H1 (cell line): ENCODE results near the gene NTN5. TPM values are rescaled to one million over a fixed set of nuclear protein-coding genes. Genes with fewer than 3 reads are reported as not detected.

Source experiments
- CTCF ChIA-PET: fragments of 300-600 bp; sonication (Branson Sonifier 250); formaldehyde crosslinking; loops from one replicate; lab custom pipeline; 2021; ENCODE audit not compliant: partially characterized antibody; lab: Charles Lee
- POLR2A ChIA-PET: fragments of 300-600 bp; sonication (Branson Sonifier 250); formaldehyde crosslinking; loops from one replicate; lab custom pipeline; 2021; ENCODE audit warnings: inconsistent platforms; ENCODE audit not compliant: partially characterized antibody; lab: Charles Lee
- DNase-seq, 2 experiments: peaks; one replicate each; pipeline versions ENCODE4 v3.0.0 to v3.0.0-alpha.2; 2010 to 2022; ENCODE audit warnings: low spot score in 2 of 2, low read depth in 1 of 2, mixed read lengths in 1 of 2
- FAIRE-seq: peaks from 2 replicates; lab custom pipeline; 2011; peaks lifted over from hg19 to GRCh38; lab: Jason Lieb, UNC
- H2AFZ ChIP-seq: 2 replicates; pipeline ENCODE4 v1.8.1; 2012; ENCODE audit warnings: low read length, inconsistent platforms
- H2AK5ac ChIP-seq: 2 replicates; pipeline ENCODE4 v1.6.1; 2013; ENCODE audit warnings: low read depth, low read length
- H2BK120ac ChIP-seq: replicated peaks from 2 replicates; pipeline ENCODE3; 2013; ENCODE audit warnings: low read depth, low read length, inconsistent platforms
- H2BK12ac ChIP-seq: 2 replicates; pipeline ENCODE4 v1.6.1; 2013; ENCODE audit warnings: low read depth, low read length
- H2BK15ac ChIP-seq: 2 replicates; pipeline ENCODE4 v1.6.1; 2013; ENCODE audit warnings: low read length
- H2BK20ac ChIP-seq: 2 replicates; pipeline ENCODE4 v1.6.1; 2013; ENCODE audit warnings: low read length
- H2BK5ac ChIP-seq: 2 replicates; pipeline ENCODE4 v1.6.1; 2013; ENCODE audit warnings: low read depth, low read length
- H3K14ac ChIP-seq: 2 replicates; pipeline ENCODE4 v1.6.1; 2013; ENCODE audit warnings: inconsistent platforms; ENCODE audit not compliant: insufficient read length
- H3K18ac ChIP-seq: 2 replicates; pipeline ENCODE4 v1.6.1; 2013; ENCODE audit warnings: low read length; ENCODE audit errors: extremely low read depth
- H3K23ac ChIP-seq: 2 replicates; pipeline ENCODE4 v1.6.1; 2013; ENCODE audit warnings: inconsistent platforms; ENCODE audit not compliant: insufficient read length
- H3K23me2 ChIP-seq: 2 replicates; pipeline ENCODE4 v1.6.1; 2013; ENCODE audit warnings: low read depth, low read length
- H3K27ac ChIP-seq: 2 replicates; pipeline ENCODE4 v1.6.1; 2011; ENCODE audit warnings: low read depth, low read length, inconsistent platforms
- H3K27me3 ChIP-seq, 4 experiments: replicated peaks in 1 of 4; 1 replicate in 1 of 4; 2 replicates in 3 of 4; pipeline versions ENCODE4 v1.6.1 to v1.8.1; 2011 to 2013; ENCODE audit warnings: low read length in 3 of 4, mild to moderate bottlenecking in 3 of 4, inconsistent platforms in 2 of 4, mixed read lengths in 2 of 4, moderate library complexity in 1 of 4; ENCODE audit not compliant: control insufficient read depth in 3 of 4, insufficient read depth in 3 of 4; ENCODE audit errors: extremely low read depth in 1 of 4
- H3K36me3 ChIP-seq, 4 experiments: 2 replicates each; pipeline versions ENCODE4 v1.6.1 to v1.8.1; 2011 to 2013; ENCODE audit warnings: mild to moderate bottlenecking in 4 of 4, low read length in 3 of 4, moderate library complexity in 2 of 4, control low read depth in 1 of 4, inconsistent platforms in 1 of 4; ENCODE audit not compliant: insufficient read depth in 4 of 4, control insufficient read depth in 2 of 4
- H3K4ac ChIP-seq: replicated peaks from 2 replicates; pipeline ENCODE3; 2013; ENCODE audit warnings: low read length, low read depth, mixed read lengths, inconsistent platforms; ENCODE audit not compliant: insufficient read length
- H3K4me1 ChIP-seq, 4 experiments: replicated peaks in 1 of 4; 1 replicate in 1 of 4; 2 replicates in 3 of 4; pipeline versions ENCODE4 v1.6.1 to v1.8.1; 2011 to 2013; ENCODE audit warnings: low read length in 3 of 4, inconsistent platforms in 2 of 4, mixed read lengths in 1 of 4; ENCODE audit not compliant: insufficient read depth in 4 of 4, control insufficient read depth in 3 of 4
- H3K4me2 ChIP-seq, 2 experiments: 2 replicates each; pipeline versions ENCODE4 v1.6.1 to v1.8.1; 2011 to 2013; ENCODE audit warnings: low read depth in 2 of 2, low read length in 2 of 2, control low read depth in 1 of 2, inconsistent platforms in 1 of 2, mild to moderate bottlenecking in 1 of 2; ENCODE audit not compliant: insufficient read depth in 1 of 2
- H3K4me3 ChIP-seq, 4 experiments: fragments of 200-600, 300-600 bp in 1 of 4; sonication (generic), shearing (Covaris generic), sonication (Bioruptor Twin) in 1 of 4; 2 replicates each; pipeline versions ENCODE4 v1.5.1 to v1.8.1; 2011 to 2016; ENCODE audit warnings: low read length in 4 of 4, low read depth in 3 of 4, control low read depth in 2 of 4, inconsistent platforms in 2 of 4, mild to moderate bottlenecking in 2 of 4, mixed read lengths in 1 of 4, moderate library complexity in 1 of 4; ENCODE audit not compliant: insufficient read depth in 2 of 4; ENCODE audit errors: extremely low read depth in 1 of 4
- H3K56ac ChIP-seq: replicated peaks from 2 replicates; pipeline ENCODE3; 2013; ENCODE audit warnings: low read depth, mild to moderate bottlenecking, mixed read lengths, low read length, inconsistent platforms; ENCODE audit not compliant: insufficient read length
- H3K79me1 ChIP-seq: 2 replicates; pipeline ENCODE4 v1.6.1; 2013; ENCODE audit warnings: low read depth, low read length, control low read depth
- H3K79me2 ChIP-seq, 2 experiments: 2 replicates each; pipeline versions ENCODE4 v1.6.1 to v1.8.1; 2012 to 2013; ENCODE audit warnings: low read length in 2 of 2, mild to moderate bottlenecking in 2 of 2, inconsistent platforms in 1 of 2; ENCODE audit not compliant: insufficient read depth in 2 of 2, control insufficient read depth in 1 of 2
- H3K9ac ChIP-seq, 4 experiments: replicated peaks in 1 of 4; 1 replicate in 1 of 4; 2 replicates in 3 of 4; pipeline versions ENCODE4 v1.6.1 to v1.8.1; 2011 to 2013; ENCODE audit warnings: low read depth in 3 of 4, low read length in 3 of 4, control low read depth in 2 of 4, mild to moderate bottlenecking in 2 of 4, moderate library complexity in 2 of 4, inconsistent platforms in 1 of 4; ENCODE audit errors: extremely low read depth in 1 of 4
- H3K9me3 ChIP-seq, 2 experiments: 2 replicates each; pipeline versions ENCODE4 v1.6.1 to v1.8.1; 2012 to 2013; ENCODE audit warnings: mild to moderate bottlenecking in 2 of 2, moderate library complexity in 2 of 2, control low read depth in 1 of 2, inconsistent platforms in 1 of 2, low read depth in 1 of 2, low read length in 1 of 2, mixed read lengths in 1 of 2; ENCODE audit not compliant: insufficient read depth in 2 of 2
- H4K20me1 ChIP-seq, 2 experiments: replicated peaks in 1 of 2; 2 replicates each; pipeline versions ENCODE3 to v1.8.1; 2011 to 2013; ENCODE audit warnings: inconsistent platforms in 2 of 2, low read length in 2 of 2, mild to moderate bottlenecking in 1 of 2; ENCODE audit not compliant: insufficient read depth in 2 of 2, control insufficient read depth in 1 of 2
- H4K5ac ChIP-seq: 2 replicates; pipeline ENCODE4 v1.6.1; 2013; ENCODE audit warnings: low read length, low read depth, mixed read lengths, inconsistent platforms; ENCODE audit not compliant: insufficient read length
- H4K8ac ChIP-seq: 2 replicates; pipeline ENCODE4 v1.8.0; 2013; ENCODE audit warnings: mild to moderate bottlenecking, moderate library complexity, low read length, inconsistent platforms; ENCODE audit not compliant: insufficient read depth; ENCODE audit errors: extremely low read depth
- H4K91ac ChIP-seq: replicated peaks from 2 replicates; pipeline ENCODE3; 2013; ENCODE audit warnings: low read length, mixed read lengths, inconsistent platforms; ENCODE audit not compliant: insufficient read length
- BCL11A ChIP-seq, 2 experiments: IDR thresholded peaks; one replicate each; pipeline ENCODE4 v1.6.1; 2011; ENCODE audit warnings: low read depth in 2 of 2, low read length in 2 of 2, mild to moderate bottlenecking in 2 of 2
- E2F6 ChIP-seq: IDR thresholded peaks from 2 replicates; pipeline ENCODE4 v1.6.1; 2012; ENCODE audit warnings: inconsistent platforms
- JUN ChIP-seq: IDR thresholded peaks from 2 replicates; pipeline ENCODE4 v1.6.1; 2011; ENCODE audit warnings: low read depth, mild to moderate bottlenecking, improper control_type of control experiment, low read length
- KDM1A ChIP-seq: fragments of 200-600, 300-600 bp; sonication (generic); IDR thresholded peaks from 2 replicates; pipeline ENCODE4 v1.7.1; 2016; ENCODE audit warnings: mild to moderate bottlenecking, low read length, borderline replicate concordance
- MAFK ChIP-seq: IDR thresholded peaks from 2 replicates; pipeline ENCODE4 v1.6.1; 2012; ENCODE audit warnings: low read depth, mild to moderate bottlenecking, improper control_type of control experiment, low read length
- POLR2A ChIP-seq, 2 experiments: IDR thresholded peaks; 1 replicate in 1 of 2; 2 replicates in 1 of 2; pipeline ENCODE4 v1.6.1; 2011; ENCODE audit warnings: low read depth in 2 of 2, low read length in 2 of 2, mild to moderate bottlenecking in 2 of 2; ENCODE audit errors: control extremely low read depth in 1 of 2
- POLR2AphosphoS5 ChIP-seq: IDR thresholded peaks from 2 replicates; pipeline ENCODE4 v1.6.1; 2011; ENCODE audit warnings: low read depth, low read length
- RAD21 ChIP-seq, 2 experiments: IDR thresholded peaks in 1 of 2; conservative IDR thresholded peaks in 1 of 2; 2 replicates each; pipeline ENCODE4 v1.6.1; 2011; ENCODE audit warnings: low read depth in 2 of 2, low read length in 2 of 2, improper control_type of control experiment in 1 of 2, inconsistent platforms in 1 of 2, mild to moderate bottlenecking in 1 of 2, moderate library complexity in 1 of 2
- SAP30 ChIP-seq: fragments of 300-600 bp; sonication (generic); IDR thresholded peaks from 2 replicates; pipeline ENCODE4 v1.7.1; 2012; ENCODE audit warnings: low read length, moderate library complexity, mild to moderate bottlenecking, inconsistent platforms; ENCODE audit not compliant: insufficient read depth, insufficient replicate concordance
- SIRT6 ChIP-seq: IDR thresholded peaks from one replicate; pipeline ENCODE4 v1.7.1; 2012; ENCODE audit warnings: low read length, inconsistent platforms
- SP4 ChIP-seq: IDR thresholded peaks from 2 replicates; pipeline ENCODE4 v1.6.1; 2012; ENCODE audit warnings: low read length, inconsistent platforms
- TAF7 ChIP-seq: optimal IDR thresholded peaks from 2 replicates; pipeline ENCODE3; 2011; ENCODE audit warnings: low read depth, mild to moderate bottlenecking, inconsistent platforms, low read length, moderate library complexity, borderline replicate concordance
- USF2 ChIP-seq: IDR thresholded peaks from 2 replicates; pipeline ENCODE4 v1.6.1; 2011; ENCODE audit warnings: low read length, improper control_type of control experiment
- WGBS, 2 experiments: shearing (Covaris generic) in 1 of 2; methylation state at CpG; one replicate each; pipeline versions ENCODE4 v1.1.6 to v1.1.7; 2013 to 2015; ENCODE audit warnings: low lambda C conversion rate in 2 of 2, mixed read lengths in 2 of 2, inconsistent platforms in 1 of 2, low coverage in 1 of 2, missing lambda C conversion rate in 1 of 2; ENCODE audit not compliant: insufficient replicate concordance in 2 of 2, insufficient coverage in 1 of 2, insufficient read length in 1 of 2; ENCODE audit errors: extremely low coverage in 1 of 2, missing lambda C conversion rate in 1 of 2; 5-methylcytosine and 5-hydroxymethylcytosine counted together
- polyA plus RNA-seq, 7 experiments: library from polyadenylated mRNA; depleted of rRNA in 3 of 7; stranded (reverse) in 5 of 7; unstranded in 2 of 7; fragments of >200 nt in 5 of 7; fragments of 200-250 nt in 2 of 7; gene quantifications; 1 replicate in 5 of 7; 2 replicates in 1 of 7; 4 replicates in 1 of 7; pipeline versions ENCODE4 v1.2.1 to v1.2.3, GENCODE V29; 2011 to 2013; ENCODE audit warnings: missing spikeins in 2 of 7, mixed read lengths in 2 of 7
- total RNA-seq: library from RNA; stranded (reverse); fragmentation: NEBNext Ultra II Directional; extraction: Animal tissue kit (Norgen Biotek cat#: 25700); gene quantifications from 2 replicates; pipeline ENCODE4 v1.2.1, GENCODE V29; 2021

The NTN5 gene
- total and polyA plus RNA-seq, 2 of the 8 experiments (the other 6 are each of a cell fraction or from before 2014, with no cell fraction given), result 0.47 to 0.85 TPM

- 87% methylated on average over 9 of the region's 9 CpGs; no CpG with 5 or more reads in 1 of the 2 experiments for WGBS, 2 experiments
- no peaks in the 10 kb centered on the region for H3K79me1 ChIP-seq
- H2BK15ac ChIP-seq, result no peak overlapping the region
- no peaks in the 10 kb centered on the region for H4K20me1 ChIP-seq
- H2BK20ac ChIP-seq, result 0 out of 2 replicates have a peak overlapping the region, but pooled peaks have one; percentile 48
- no peaks in the 10 kb centered on the region for H3K79me2 ChIP-seq
- no peak overlapping the region for H4K5ac ChIP-seq
- no peak overlapping the region for H3K14ac ChIP-seq
- H4K8ac ChIP-seq, result no peak overlapping the region
- H3K27me3 ChIP-seq, result no peaks in the 10 kb centered on the region
- H3K4ac ChIP-seq, result no peak overlapping the region
- no peak overlapping the region for H3K23ac ChIP-seq
- H3K36me3 ChIP-seq, result no peaks in the 10 kb centered on the region
- no peak overlapping the region for H3K9ac ChIP-seq
- no peaks in the 10 kb centered on the region for H3K9me3 ChIP-seq
- no peak overlapping the region for H2BK120ac ChIP-seq
- no peaks in the 10 kb centered on the region for H3K23me2 ChIP-seq
- DNase-seq, result no peak
- no peak overlapping the region for H3K4me3 ChIP-seq
- H3K18ac ChIP-seq, result no peak overlapping the region
- no peak overlapping the region for H3K56ac ChIP-seq
- no peak overlapping the region for H2BK12ac ChIP-seq
- H3K4me2 ChIP-seq, result no peak overlapping the region
- H3K27ac ChIP-seq, result no peak overlapping the region
- H2AK5ac ChIP-seq, result no peak overlapping the region
- no peaks in the 10 kb centered on the region; a peak in 1 of 7 replicates for H3K4me1 ChIP-seq
- no peak overlapping the region for H4K91ac ChIP-seq
- H2BK5ac ChIP-seq, result no peak overlapping the region
- CTCF ChIA-PET, result interaction anchor here (0.6 to 2.3 kb wide), 2 partner anchors 10 to 103 kb away, joined by 3 to 5 read pairs; no protein-coding TSS in a partner anchor
- no peak overlapping the region for H2AFZ ChIP-seq
- POLR2A ChIA-PET, result interaction anchor here (0.6 kb wide), 1 partner anchor 10 kb away, joined by 3 read pairs; the partner anchor contains the start of gene FUT2
- FAIRE-seq, result no peak
- no peak for TF ChIP-seq USF2
- no peak for TF ChIP-seq JUN
- TF ChIP-seq SP4, result no peak
- no peak for TF ChIP-seq MAFK
- TF ChIP-seq E2F6, result no peak
- TF ChIP-seq KDM1A, result no peak
- no peak for TF ChIP-seq POLR2A (IDR thresholded peaks at IDR 0.05; ENCODE audit: control extremely low read depth in 1 of 2, low read depth in 2 of 2, low read length in 2 of 2)
- no peak for TF ChIP-seq BCL11A (IDR thresholded peaks at IDR 0.05; ENCODE audit: low read depth in 2 of 2, low read length in 2 of 2)
- no peak for TF ChIP-seq SIRT6
- TF ChIP-seq SAP30, result no peak
- TF ChIP-seq POLR2AphosphoS5, result no peak
- no peak for TF ChIP-seq TAF7
- TF ChIP-seq RAD21 (IDR thresholded peaks at IDR 0.05 in 1 of 2, conservative IDR thresholded peaks at IDR 0.05 in 1 of 2; ENCODE audit: low read depth in 2 of 2, low read length in 2 of 2), result no peak
Measured at GRCh38 chr19:48685583-48685982, 12.8 kb upstream of the NTN5 start.
